Tibial nerve (tissue), 4 donors: ENCODE data around the gene SIK1. TPM values are rescaled to one million over a fixed set of nuclear protein-coding genes. Genes with fewer than 3 reads are reported as not detected.
"Not testable (repeated sequence)": the region's sequence is repeated elsewhere in the genome, so short reads cannot be mapped to it uniquely, and the experiment has no call there.

Experiments
- DNase-seq, 2 donors: peaks; one replicate each; pipeline ENCODE4 v3.0.0-alpha.2; 2019; ENCODE audit warnings: low spot score in 2 of 2
- H3K27ac ChIP-seq, 4 donors: fragments of 200-600 bp; sonication (generic) in 3 of 4; one replicate each; pipeline ENCODE4 v1.5.1; 2017 to 2019; ENCODE audit warnings: mild to moderate bottlenecking in 1 of 4
- H3K27me3 ChIP-seq, 2 donors: fragments of 200-600 bp; sonication (generic) in 1 of 2; one replicate each; pipeline versions ENCODE4 v1.5.1 to v1.6.0; 2017 to 2019
- H3K36me3 ChIP-seq, 3 donors: fragments of 200-600 bp; sonication (generic); one replicate each; pipeline ENCODE4 v1.5.1; 2018 to 2019
- H3K4me1 ChIP-seq, 4 donors: fragments of 200-600 bp; sonication (generic) in 3 of 4; one replicate each; pipeline ENCODE4 v1.5.1; 2017 to 2019
- H3K4me3 ChIP-seq, 4 donors: fragments of 200-600 bp; sonication (generic) in 3 of 4; one replicate each; pipeline ENCODE4 v1.5.1; 2017 to 2019; ENCODE audit warnings: mild to moderate bottlenecking in 1 of 4, moderate library complexity in 1 of 4
- H3K9me3 ChIP-seq, 4 donors: fragments of 200-600 bp; sonication (generic) in 3 of 4; one replicate each; pipeline ENCODE4 v1.5.1; 2017 to 2019
- WGBS, 2 donors: methylation state at CpG; one replicate each; pipeline ENCODE4 v1.1.5; 2018; 5-methylcytosine and 5-hydroxymethylcytosine counted together
- total RNA-seq, 4 donors: library from RNA; depleted of rRNA; stranded (reverse); fragments of >200 nt; gene quantifications; one replicate each; pipeline ENCODE4 v1.1.0, GENCODE V29; 2016

The SIK1 gene
- total RNA-seq, 4 donors from 2014 or later: 21.3 to 45.1 (median 31.5) TPM

DNA sequence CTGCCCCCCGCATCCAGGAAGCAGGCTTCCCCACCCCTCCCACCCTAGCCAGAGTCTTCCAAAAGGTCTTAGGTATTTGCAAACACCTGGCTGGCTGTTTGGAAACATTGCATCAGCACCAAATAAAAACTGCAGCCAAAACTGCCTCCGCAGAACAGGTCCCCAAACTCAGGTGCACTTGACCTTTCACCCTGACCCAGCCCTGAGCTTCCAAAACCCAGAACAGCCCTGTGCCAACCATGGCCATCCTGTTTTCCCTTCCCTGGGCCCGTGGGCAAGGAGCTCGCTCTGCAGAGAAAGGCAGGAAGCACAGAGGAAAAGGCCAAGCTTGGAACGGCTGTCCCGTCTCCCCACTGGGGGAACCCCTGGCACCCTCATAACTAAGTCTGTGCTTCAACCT, 2.0 kb upstream of the SIK1 start:
- DNase-seq, H3K4me3 ChIP-seq, H3K36me3 ChIP-seq, H3K4me1 ChIP-seq, H3K27me3 ChIP-seq, H3K27ac ChIP-seq, H3K9me3 ChIP-seq: not testable (repeated sequence)
- no CpG with 5 or more reads among the region's 6 CpGs for WGBS, 2 donors

DNA sequence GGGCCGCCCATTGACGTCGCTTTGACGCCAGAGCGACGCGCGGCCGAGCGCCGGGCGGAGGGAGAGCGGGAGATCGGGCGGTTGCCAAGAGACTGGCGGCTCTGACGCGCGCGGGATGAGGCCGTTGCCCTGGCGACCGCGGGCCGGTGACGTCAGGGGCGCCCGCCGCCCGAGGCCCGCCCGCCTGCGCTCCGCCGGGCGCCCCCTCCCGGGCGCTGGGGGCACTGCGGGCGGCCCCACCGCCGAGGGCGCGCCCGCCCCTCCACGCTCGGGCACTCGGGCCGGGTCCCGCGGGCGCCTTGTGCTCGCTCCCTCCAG, 270 bp upstream of the SIK1 start:
- WGBS, 2 donors: no CpG with 5 or more reads among the region's 53 CpGs
- not testable (repeated sequence) for H3K4me1 ChIP-seq, H3K4me3 ChIP-seq, DNase-seq, H3K36me3 ChIP-seq, H3K27ac ChIP-seq, H3K9me3 ChIP-seq, H3K27me3 ChIP-seq

DNA sequence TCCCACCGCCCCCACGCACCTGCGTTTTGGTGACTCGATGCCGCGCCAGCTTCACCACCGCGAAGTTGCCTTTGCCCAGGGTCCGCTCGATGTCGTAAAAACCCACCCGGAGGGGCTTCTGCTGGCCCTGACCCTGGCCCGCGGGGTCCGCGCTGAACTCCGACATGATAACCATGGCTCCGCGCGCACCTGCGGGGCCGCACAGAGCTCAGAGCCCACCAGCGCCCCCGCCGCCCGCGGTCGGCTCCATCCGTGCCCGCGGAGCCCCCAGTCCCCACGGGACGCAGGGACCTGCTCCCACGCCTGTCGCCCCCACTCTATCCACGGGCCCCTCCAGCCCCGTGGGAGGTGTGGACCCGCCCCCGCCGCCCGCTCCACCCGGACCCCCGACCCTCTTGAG, 927 bp downstream of the SIK1 start:
- WGBS, 2 donors: no CpG with 5 or more reads among the region's 43 CpGs
- not testable (repeated sequence) for H3K27ac ChIP-seq, H3K4me3 ChIP-seq, DNase-seq, H3K4me1 ChIP-seq, H3K9me3 ChIP-seq, H3K36me3 ChIP-seq, H3K27me3 ChIP-seq

DNA sequence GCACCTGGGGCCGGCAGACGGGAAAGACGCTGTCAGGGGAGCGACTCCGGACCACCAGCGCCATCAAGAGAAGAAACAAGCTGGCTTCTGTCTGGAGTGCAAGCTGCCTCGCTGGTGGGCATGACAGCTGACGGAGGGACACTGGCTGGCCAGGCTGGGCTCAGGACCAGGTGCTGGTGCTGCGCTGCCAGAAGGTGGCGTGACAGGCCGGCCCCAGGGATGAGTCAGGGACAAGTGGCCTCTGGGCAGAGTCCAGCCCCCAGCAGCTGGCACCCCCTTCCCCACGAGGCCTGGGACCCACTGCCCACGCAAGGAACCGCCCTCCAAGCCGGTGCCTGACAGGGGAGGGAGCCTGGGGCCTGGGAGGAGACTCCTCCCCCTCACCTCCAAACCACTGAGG, 7.5 kb downstream of the SIK1 start:
- DNase-seq, H3K36me3 ChIP-seq, H3K4me1 ChIP-seq, H3K27me3 ChIP-seq, H3K9me3 ChIP-seq, H3K27ac ChIP-seq, H3K4me3 ChIP-seq: not testable (repeated sequence)
- no CpG with 5 or more reads among the region's 15 CpGs for WGBS, 2 donors

DNA sequence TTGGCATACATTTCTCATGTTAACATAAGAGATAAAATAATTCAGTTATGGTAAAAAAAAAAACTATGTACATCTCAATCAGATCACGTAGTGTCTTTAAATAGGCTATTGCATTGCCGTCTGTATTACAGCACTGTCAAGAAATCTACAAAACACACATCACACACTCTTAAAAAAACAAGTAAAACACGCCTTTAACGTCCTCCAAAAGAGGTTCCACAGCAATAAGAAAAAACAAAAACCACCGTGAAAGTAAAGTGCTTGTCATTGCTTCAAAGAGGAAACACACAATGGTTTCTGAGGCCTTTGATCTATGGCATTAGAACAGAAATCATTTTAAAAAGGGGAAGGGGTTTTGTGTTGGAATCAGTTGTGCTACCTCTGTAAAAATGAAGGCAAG, 12.4 kb downstream of the SIK1 start:
- not testable (repeated sequence) for H3K27me3 ChIP-seq, H3K36me3 ChIP-seq, H3K4me1 ChIP-seq, H3K4me3 ChIP-seq, H3K27ac ChIP-seq, DNase-seq, H3K9me3 ChIP-seq
- no CpG with 5 or more reads among the region's 5 CpGs for WGBS, 2 donors

DNA sequence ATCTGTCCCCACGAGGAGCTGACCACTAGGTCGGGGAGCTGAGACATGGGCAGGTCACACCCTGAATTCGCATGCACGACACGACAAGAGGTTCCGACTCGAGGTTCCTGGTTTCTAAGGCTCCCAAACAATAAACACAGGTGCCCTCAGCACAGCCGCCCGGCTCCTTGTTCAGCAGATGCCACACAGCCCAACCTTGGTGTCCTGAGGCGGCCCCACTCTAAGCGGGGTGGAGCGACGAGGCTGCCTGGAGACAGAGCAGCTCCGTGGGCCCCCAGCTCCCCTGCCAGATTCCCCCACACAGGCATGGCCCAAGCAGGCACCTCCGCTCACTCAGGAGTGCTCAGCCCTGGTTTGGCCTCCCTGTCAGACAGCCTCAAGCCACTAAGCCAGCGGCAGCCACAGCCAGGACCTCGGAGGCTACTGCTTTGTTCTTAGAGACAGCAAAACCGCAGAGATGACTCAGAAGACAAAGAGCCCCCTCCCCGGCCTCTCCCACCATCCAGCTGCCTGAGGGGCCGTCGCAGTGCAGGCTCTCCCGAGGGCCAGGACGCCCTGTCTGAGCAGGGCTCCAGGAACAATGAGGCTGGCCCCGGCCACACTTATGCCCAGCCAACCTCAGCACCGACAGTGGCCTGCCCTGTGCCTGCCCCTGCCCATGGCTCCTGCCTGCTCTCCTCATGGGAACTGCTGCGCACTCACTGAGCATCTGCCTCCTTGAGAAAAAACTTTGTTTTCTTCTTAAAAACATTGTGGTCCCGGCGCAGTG, 14.7 kb downstream of the SIK1 start:
- not testable (repeated sequence) for H3K4me1 ChIP-seq, H3K4me3 ChIP-seq, H3K27ac ChIP-seq, DNase-seq, H3K9me3 ChIP-seq, H3K36me3 ChIP-seq, H3K27me3 ChIP-seq
- WGBS, 2 donors: no CpG with 5 or more reads among the region's 28 CpGs

DNA sequence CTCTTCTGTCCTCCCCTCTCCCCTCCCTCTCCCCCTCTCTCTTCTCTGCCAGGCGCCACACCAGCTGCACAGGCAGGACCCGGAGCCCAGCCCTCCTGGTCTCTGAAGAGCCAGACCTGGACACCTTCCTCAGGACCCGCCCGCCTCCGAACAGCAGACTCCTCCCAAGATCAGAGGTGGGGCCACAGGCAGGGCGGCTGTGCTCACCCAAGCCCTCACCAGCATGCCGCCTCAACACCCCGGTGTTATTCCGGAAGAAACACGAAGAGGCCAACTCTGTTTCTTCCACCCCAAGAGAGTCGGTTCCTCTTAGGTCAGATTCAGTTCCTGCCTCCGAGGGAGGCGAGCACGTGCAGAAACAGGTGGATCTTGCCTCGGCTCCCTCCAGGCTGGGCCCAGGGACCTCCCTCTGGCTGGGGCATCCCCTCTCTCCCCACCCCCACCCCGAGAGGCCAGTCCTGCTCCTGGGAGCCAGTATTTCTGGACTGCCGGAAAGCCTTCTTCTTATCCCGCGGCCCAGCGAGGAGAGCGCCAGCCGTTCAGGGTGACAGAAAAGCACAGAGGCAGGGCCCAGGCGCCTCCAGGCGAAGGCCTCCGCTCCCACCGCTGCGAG, 16.4 kb downstream of the SIK1 start:
- not testable (repeated sequence) for H3K27ac ChIP-seq, H3K36me3 ChIP-seq, DNase-seq, H3K27me3 ChIP-seq, H3K4me3 ChIP-seq, H3K9me3 ChIP-seq, H3K4me1 ChIP-seq
- no CpG with 5 or more reads among the region's 27 CpGs for WGBS, 2 donors

DNA sequence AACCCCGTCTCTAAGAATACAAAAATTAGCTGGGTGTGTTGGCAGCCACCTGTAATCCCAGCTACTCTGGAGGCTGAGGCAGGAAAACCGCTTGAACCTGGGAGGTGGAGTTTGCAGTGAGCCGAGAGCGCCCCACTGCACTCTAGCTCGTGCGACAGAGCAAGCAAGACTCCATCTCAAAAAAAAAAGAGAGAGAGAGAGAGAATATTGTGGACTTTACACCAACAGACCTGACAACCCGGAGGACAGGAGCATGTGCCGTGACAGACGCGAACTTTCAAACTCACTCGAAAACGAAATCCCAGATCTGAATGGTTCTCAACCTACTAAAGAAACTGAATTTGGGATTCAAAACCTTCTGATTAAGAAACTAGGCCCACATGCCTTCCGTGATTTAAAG, 19.8 kb downstream of the SIK1 start:
- not testable (repeated sequence) for H3K4me1 ChIP-seq, H3K27me3 ChIP-seq, H3K36me3 ChIP-seq, H3K4me3 ChIP-seq, DNase-seq, H3K27ac ChIP-seq, H3K9me3 ChIP-seq
- no CpG with 5 or more reads among the region's 13 CpGs for WGBS, 2 donors

DNA sequence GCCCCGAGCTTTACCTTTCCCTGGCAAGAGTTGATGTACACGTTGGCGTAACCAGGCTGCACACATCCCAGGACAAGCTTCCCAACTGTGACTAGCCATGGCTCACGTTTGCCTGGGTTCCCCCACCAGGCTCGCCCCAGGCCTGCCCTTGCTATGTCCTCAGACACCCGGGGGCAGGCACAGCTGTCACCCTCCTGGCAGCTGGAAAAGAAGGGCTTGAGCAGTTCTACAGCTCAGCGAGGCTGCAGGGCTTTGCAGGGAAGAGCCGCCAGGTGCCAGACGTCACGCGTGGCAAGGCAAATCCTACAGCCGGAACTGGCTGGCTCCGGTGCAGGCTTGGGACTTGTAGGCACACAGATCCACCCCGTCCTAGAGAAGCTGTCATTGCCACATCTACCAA, 22.5 kb downstream of the SIK1 start:
- H3K4me1 ChIP-seq, H3K36me3 ChIP-seq, DNase-seq, H3K9me3 ChIP-seq, H3K4me3 ChIP-seq, H3K27ac ChIP-seq, H3K27me3 ChIP-seq: not testable (repeated sequence)
- no CpG with 5 or more reads among the region's 14 CpGs for WGBS, 2 donors

DNA sequence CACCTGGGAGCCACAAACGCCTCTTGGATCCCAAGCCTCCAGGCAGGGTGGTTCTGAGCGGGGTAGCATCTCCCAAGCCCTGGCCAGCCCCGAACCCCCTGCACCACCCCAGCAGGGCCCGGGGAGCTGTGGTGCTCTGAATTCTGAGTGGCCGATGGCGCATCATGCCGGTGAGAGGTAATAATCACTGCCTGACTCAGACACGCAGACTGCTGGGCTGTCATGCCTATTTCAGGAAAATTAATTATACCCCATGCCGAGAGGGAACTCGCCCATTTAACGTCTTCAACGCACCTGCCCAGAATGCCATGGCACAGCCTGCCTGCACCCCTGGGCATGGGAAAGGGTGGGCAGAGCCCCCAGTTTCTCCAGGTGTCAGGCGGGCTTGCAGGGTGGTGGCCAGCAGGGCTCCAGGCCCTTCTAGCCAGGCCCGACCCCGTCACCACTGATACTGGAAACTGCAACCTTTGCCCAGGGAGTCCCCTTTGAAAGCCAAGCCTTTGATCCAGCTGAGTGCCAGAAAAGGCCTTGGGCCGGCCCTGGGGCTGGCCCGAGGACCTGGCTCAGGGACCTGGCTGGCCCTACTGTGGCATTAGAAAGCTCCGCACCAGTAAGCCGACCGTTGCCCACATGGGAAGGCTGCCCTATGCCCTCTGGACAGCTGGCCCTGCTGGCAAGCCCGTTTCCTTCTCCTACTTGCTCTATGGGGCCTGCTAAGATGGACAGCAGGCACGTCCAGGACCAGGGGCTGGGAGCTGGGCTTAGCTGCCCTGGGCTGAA, 23.1 kb downstream of the SIK1 start:
- 100% methylated on average over 1 of the region's 22 CpGs; no CpG with 5 or more reads in 1 of the 2 donors for WGBS, 2 donors
- H3K27me3 ChIP-seq, H3K36me3 ChIP-seq, H3K9me3 ChIP-seq, H3K4me1 ChIP-seq, H3K27ac ChIP-seq, DNase-seq, H3K4me3 ChIP-seq: not testable (repeated sequence)

DNA sequence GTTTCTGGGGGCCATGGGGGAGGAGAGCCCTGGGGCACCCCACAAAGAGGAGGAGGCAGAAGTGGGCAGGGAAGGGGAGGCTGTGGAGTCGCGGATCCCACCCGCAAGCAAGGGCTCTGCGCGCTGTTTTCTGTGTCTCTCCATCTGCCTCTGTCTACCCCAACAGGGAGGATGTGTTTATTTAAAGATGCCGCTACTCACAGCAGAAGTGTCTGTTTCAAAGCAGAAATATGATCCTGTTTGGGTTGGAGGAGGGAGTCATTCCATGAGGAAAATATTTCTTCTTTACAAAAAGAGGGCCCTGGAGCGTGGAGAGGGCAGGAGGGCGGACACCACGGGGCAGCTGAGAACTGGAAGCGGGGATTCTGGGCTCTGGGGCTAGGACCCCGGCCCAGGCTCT, 25.8 kb downstream of the SIK1 start:
- not testable (repeated sequence) for H3K36me3 ChIP-seq, DNase-seq, H3K27me3 ChIP-seq, H3K27ac ChIP-seq, H3K9me3 ChIP-seq, H3K4me3 ChIP-seq, H3K4me1 ChIP-seq
- no CpG with 5 or more reads among the region's 11 CpGs for WGBS, 2 donors

DNA sequence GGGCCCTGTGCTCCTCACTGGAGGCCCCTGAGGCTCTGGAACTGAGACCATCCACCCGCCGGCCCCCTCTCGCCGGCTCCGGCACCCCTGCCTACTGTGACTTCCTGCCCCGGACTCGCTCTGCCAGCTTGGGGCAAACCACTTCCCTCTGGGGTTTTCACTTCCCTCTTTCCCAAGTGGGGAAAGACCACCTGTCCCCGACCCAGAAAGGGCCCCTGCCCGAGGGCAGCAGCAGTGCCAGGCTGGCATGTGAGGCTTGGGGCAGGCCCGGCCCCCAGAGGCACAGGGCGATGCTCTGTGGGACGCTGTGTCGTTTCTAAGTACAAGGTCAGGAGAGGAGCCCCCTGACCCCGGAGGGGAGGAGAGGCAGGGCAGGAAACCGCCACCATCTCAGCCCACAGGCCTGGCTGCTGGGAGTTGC, 27.3 kb downstream of the SIK1 start:
- H3K4me3 ChIP-seq, H3K4me1 ChIP-seq, H3K27me3 ChIP-seq, H3K27ac ChIP-seq, H3K36me3 ChIP-seq, H3K9me3 ChIP-seq, DNase-seq: not testable (repeated sequence)
- WGBS, 2 donors: no CpG with 5 or more reads among the region's 15 CpGs

DNA sequence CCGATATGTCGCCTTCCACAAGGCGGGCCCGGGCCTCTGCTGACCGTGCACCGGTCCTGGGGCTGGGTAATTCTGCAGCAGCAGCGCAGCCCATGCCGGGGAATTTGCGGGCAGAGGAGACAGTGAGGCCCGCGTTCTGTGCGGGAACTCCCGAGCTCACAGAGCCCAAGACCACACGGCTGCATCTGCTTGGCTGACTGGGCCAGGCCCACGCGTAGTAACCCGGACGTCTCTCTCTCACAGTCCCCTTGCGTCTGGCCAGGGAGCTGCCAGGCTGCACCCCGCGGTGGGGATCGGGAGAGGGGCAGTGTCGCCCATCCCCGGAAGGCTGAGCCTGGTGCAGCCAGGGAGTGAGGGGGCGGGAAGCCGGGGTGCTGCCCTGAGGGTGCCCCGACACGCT, 27.8 kb downstream of the SIK1 start:
- WGBS, 2 donors: no CpG with 5 or more reads among the region's 28 CpGs

DNA sequence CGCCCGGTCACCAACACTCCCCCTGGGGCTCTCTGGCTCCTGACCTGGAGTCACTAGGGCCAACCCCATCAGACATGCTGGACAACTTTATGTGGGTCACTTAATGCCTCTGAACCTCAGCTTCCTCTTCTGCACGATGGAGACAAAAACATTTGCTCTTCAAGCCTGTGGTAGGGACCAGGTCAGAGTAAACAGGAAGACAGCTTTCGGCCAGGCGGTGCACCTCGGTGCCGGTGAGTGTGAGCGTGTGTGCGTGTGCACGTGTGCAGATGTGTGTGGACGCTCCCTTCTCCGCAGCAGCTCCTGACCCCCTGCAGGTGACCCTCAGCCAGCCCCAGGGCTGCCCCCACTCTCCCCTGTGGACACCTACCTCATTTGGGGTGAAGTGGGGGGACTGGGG, 28.4 kb downstream of the SIK1 start:
- WGBS, 2 donors: no CpG with 5 or more reads among the region's 12 CpGs
- H3K4me3 ChIP-seq, H3K27ac ChIP-seq, H3K36me3 ChIP-seq, DNase-seq, H3K27me3 ChIP-seq, H3K4me1 ChIP-seq, H3K9me3 ChIP-seq: not testable (repeated sequence)

More for the DNA sequence above, 27.8 kb downstream of the SIK1 start:
- H3K4me1 ChIP-seq, H3K9me3 ChIP-seq, DNase-seq, H3K27ac ChIP-seq, H3K36me3 ChIP-seq, H3K27me3 ChIP-seq, H3K4me3 ChIP-seq: not testable (repeated sequence)
